IPS-NIHi7 (cell line): ENCODE data around the gene ABRACL.
"Not testable (repeated sequence)": the region's sequence is repeated elsewhere in the genome, so short reads cannot be mapped to it uniquely, and the experiment has no call there.

Experiments used
- DNase-seq: peaks from one replicate; pipeline ENCODE4 v3.0.0; 2012; ENCODE audit warnings: mixed read lengths; ENCODE audit errors: extremely low spot score

Gene ABRACL

GRCh38 chr6:139028658-139029469 is at the start of gene ABRACL:
Gene ABRACL (plus strand): TSS chr6:139028745. CDS start chr6:139034161, 5,416 bp downstream.
- DNase-seq = peak; percentile 45

- no peak for DNase-seq
Observed at GRCh38 chr6:138979365-138979764, 49.2 kb upstream of the ABRACL start.

GRCh38 chr6:138979813-138980668 is 48.5 kb upstream of the ABRACL start:
- DNase-seq = no peak

GRCh38 chr6:138981416-138981815 is 47.1 kb upstream of the ABRACL start:
- no peak for DNase-seq

- no peak for DNase-seq
Observed at GRCh38 chr6:138986578-138986977, 42.0 kb upstream of the ABRACL start.

GRCh38 chr6:138987080-138987642 is 41.4 kb upstream of the ABRACL start:
- DNase-seq = peak; percentile 20

GRCh38 chr6:138987643-138988468 is 40.7 kb upstream of the ABRACL start, which contains the start of gene REPS1:
Gene REPS1 (minus strand): TSS chr6:138988253. CDS start chr6:138987682, 571 bp downstream.
- DNase-seq = peak; percentile 95

- no peak for DNase-seq
Observed at GRCh38 chr6:138988469-138988834, 40.1 kb upstream of the ABRACL start.

GRCh38 chr6:138989098-138989983 is 39.2 kb upstream of the ABRACL start:
- no peak for DNase-seq

- DNase-seq = no peak
Observed at GRCh38 chr6:138991206-138991605, 37.3 kb upstream of the ABRACL start.

GRCh38 chr6:138992965-138993364 is 35.6 kb upstream of the ABRACL start:
- not testable (repeated sequence) for DNase-seq

- not testable (repeated sequence) for DNase-seq
Observed at GRCh38 chr6:138993410-138993809, 35.1 kb upstream of the ABRACL start.

- DNase-seq = no peak
Observed at GRCh38 chr6:138996524-138996923, 32.0 kb upstream of the ABRACL start.

- no peak for DNase-seq
Observed at GRCh38 chr6:138997136-138997535, 31.4 kb upstream of the ABRACL start.

GRCh38 chr6:138999949-139000725 is 28.4 kb upstream of the ABRACL start:
- no peak for DNase-seq

- DNase-seq = no peak
Observed at GRCh38 chr6:139003751-139004150, 24.8 kb upstream of the ABRACL start.

- DNase-seq = no peak
Observed at GRCh38 chr6:139006477-139006876, 22.1 kb upstream of the ABRACL start.

GRCh38 chr6:139007428-139007827 is 21.1 kb upstream of the ABRACL start:
- DNase-seq = no peak

- no peak for DNase-seq
Observed at GRCh38 chr6:139008117-139008516, 20.4 kb upstream of the ABRACL start.

GRCh38 chr6:139010674-139011073 is 17.9 kb upstream of the ABRACL start:
- peak; percentile 31 for DNase-seq
